SK-N-SH treated with all-trans-retinoic acid at 6 μM for 48 hours (cell line): ENCODE measurements around the gene B4GALNT3.

Experiments used
- ATAC-seq: fragments of 200-7000 bp; cut with Tn5 transposase; 3 replicates; pipeline ENCODE4 v1.9.1; 2020; ENCODE audit warnings: mild to moderate bottlenecking, moderate library complexity
- ARNTL ChIP-seq: fragments of 450-650 bp; formaldehyde crosslinking; IDR thresholded peaks from 2 replicates; pipeline ENCODE4 v1.5.0; 2020; ENCODE audit warnings: low read depth, mild to moderate bottlenecking, moderate library complexity, borderline replicate concordance
- BACH2 ChIP-seq: fragments of 250-450 bp; sonication (Bioruptor Pico); IDR thresholded peaks from 2 replicates; pipeline ENCODE4 v1.9.0; 2021; ENCODE audit warnings: mild to moderate bottlenecking, borderline replicate concordance
- CSDC2 ChIP-seq: fragments of 250-450 bp; sonication (Bioruptor Pico); IDR thresholded peaks from 2 replicates; pipeline ENCODE4 v1.5.0; 2020; ENCODE audit warnings: mild to moderate bottlenecking, moderate library complexity
- ESRRG ChIP-seq: fragments of 250-450 bp; sonication (Bioruptor Pico); IDR thresholded peaks from 2 replicates; pipeline ENCODE4 v1.6.1; 2021; ENCODE audit warnings: mild to moderate bottlenecking
- GLIS3 ChIP-seq: fragments of 250-450 bp; sonication (Bioruptor Pico); IDR thresholded peaks from 2 replicates; pipeline ENCODE4 v1.5.0; 2020; ENCODE audit warnings: mild to moderate bottlenecking, moderate library complexity
- ISL1 ChIP-seq: fragments of 250-450 bp; sonication (Bioruptor Pico); IDR thresholded peaks from 2 replicates; pipeline ENCODE4 v2.1.2; 2022; ENCODE audit warnings: mild to moderate bottlenecking, moderate library complexity
- OSR1 ChIP-seq: fragments of 250-450 bp; sonication (Bioruptor Pico); IDR thresholded peaks from 2 replicates; pipeline ENCODE4 v1.8.0; 2022; ENCODE audit warnings: moderate library complexity, mild to moderate bottlenecking, inconsistent platforms
- PPARA ChIP-seq: fragments of 250-450 bp; sonication (Bioruptor Pico); IDR thresholded peaks from 2 replicates; pipeline ENCODE4 v1.5.0; 2020; ENCODE audit warnings: mild to moderate bottlenecking, borderline replicate concordance
- RARB ChIP-seq: fragments of 250-450 bp; sonication (Bioruptor Pico); IDR thresholded peaks from 2 replicates; pipeline ENCODE4 v1.8.0; 2021; ENCODE audit warnings: mild to moderate bottlenecking, moderate library complexity
- SNAI2 ChIP-seq: fragments of 250-450 bp; sonication (Bioruptor Pico); IDR thresholded peaks from 2 replicates; pipeline ENCODE4 v1.5.0; 2020; ENCODE audit warnings: mild to moderate bottlenecking, moderate library complexity
- TCF4 ChIP-seq: fragments of 250-450 bp; sonication (Bioruptor Pico); IDR thresholded peaks from 2 replicates; pipeline ENCODE4 v1.8.0; 2021; ENCODE audit warnings: mild to moderate bottlenecking, moderate library complexity, borderline replicate concordance
- TOX ChIP-seq: fragments of 250-450 bp; sonication (Bioruptor Pico); IDR thresholded peaks from 2 replicates; pipeline ENCODE4 v1.8.0; 2021; ENCODE audit warnings: mild to moderate bottlenecking, moderate library complexity, borderline replicate concordance
- ZC3H10 ChIP-seq: fragments of 250-450 bp; sonication (Bioruptor Pico); IDR thresholded peaks from 2 replicates; pipeline ENCODE4 v1.5.1; 2021; ENCODE audit warnings: mild to moderate bottlenecking, moderate library complexity
- ZFP3 ChIP-seq: fragments of 250-450 bp; sonication (Bioruptor Pico); IDR thresholded peaks from 2 replicates; pipeline ENCODE4 v1.5.0; 2020; ENCODE audit warnings: mild to moderate bottlenecking, moderate library complexity
- ZFP30 ChIP-seq: fragments of 450-650 bp; formaldehyde crosslinking; IDR thresholded peaks from 2 replicates; pipeline ENCODE4 v1.5.0; 2022; ENCODE audit warnings: mild to moderate bottlenecking, moderate library complexity
- ZNF565 ChIP-seq: fragments of 450-650 bp; formaldehyde crosslinking; conservative IDR thresholded peaks from 2 replicates; pipeline ENCODE4 v1.5.0; 2020; ENCODE audit warnings: low read depth, mild to moderate bottlenecking, moderate library complexity
- ZNF70 ChIP-seq: fragments of 450-650 bp; formaldehyde crosslinking; IDR thresholded peaks from 2 replicates; pipeline ENCODE4 v1.5.0; 2020; ENCODE audit warnings: mild to moderate bottlenecking, moderate library complexity
- ZNF8 ChIP-seq: fragments of 450-650 bp; formaldehyde crosslinking; IDR thresholded peaks from 2 replicates; pipeline ENCODE4 v1.5.0; 2020; ENCODE audit warnings: mild to moderate bottlenecking, moderate library complexity
- TF ChIP-seq, protein P1 (sequence below): fragments of 250-450 bp; sonication (Bioruptor Pico); IDR thresholded peaks from 2 replicates; pipeline ENCODE4 v1.5.1; 2021; ENCODE audit warnings: mild to moderate bottlenecking, moderate library complexity
- TF ChIP-seq, protein P2 (sequence below): fragments of 250-450 bp; sonication (Bioruptor Pico); IDR thresholded peaks from 2 replicates; pipeline ENCODE4 v1.5.1; 2020; ENCODE audit warnings: low read depth, mild to moderate bottlenecking, moderate library complexity
- TF ChIP-seq, protein P3 (sequence below): fragments of 250-450 bp; sonication (Bioruptor Pico); IDR thresholded peaks from 2 replicates; pipeline ENCODE4 v1.5.0; 2020; ENCODE audit warnings: mild to moderate bottlenecking, moderate library complexity
- TF ChIP-seq, protein P4 (sequence below): fragments of 250-450 bp; sonication (Bioruptor Pico); IDR thresholded peaks from 2 replicates; pipeline ENCODE4 v1.8.0; 2021; ENCODE audit warnings: low read depth, mild to moderate bottlenecking, moderate library complexity, borderline replicate concordance

B4GALNT3 gene

DNA sequence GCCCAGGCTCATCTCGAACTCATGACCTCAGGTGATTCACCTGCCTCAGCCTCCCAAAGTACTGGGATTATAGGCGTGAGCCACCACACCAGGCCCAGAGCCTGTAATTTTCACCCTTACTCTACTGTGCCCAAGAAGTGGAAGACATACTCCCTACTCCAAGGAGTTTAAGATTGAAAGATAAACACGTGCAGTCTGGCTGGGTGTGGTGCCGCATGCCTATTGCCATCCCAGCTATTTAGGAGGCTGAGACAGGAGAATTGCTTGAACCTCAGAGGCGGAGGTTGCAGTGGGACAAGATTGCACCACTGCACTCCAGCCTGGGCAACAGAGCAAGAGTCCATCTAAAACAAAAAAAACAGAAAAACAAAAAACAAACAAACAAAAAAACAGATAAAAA is 113.5 kb downstream of the B4GALNT3 start:
- TF ChIP-seq ZNF8 (CRISPR knock-in tag) (no peak), SNAI2 (no peak), OSR1 (CRISPR knock-in tag) (no peak), ARNTL (CRISPR knock-in tag) (no peak), GLIS3 (CRISPR knock-in tag) (no peak), TOX (CRISPR knock-in tag) (no peak), ZC3H10 (CRISPR knock-in tag) (no peak), ZNF70 (CRISPR knock-in tag) (no peak), ZFP30 (no peak), ISL1 (CRISPR knock-in tag) (no peak)
- TF ChIP-seq, protein P1, sequence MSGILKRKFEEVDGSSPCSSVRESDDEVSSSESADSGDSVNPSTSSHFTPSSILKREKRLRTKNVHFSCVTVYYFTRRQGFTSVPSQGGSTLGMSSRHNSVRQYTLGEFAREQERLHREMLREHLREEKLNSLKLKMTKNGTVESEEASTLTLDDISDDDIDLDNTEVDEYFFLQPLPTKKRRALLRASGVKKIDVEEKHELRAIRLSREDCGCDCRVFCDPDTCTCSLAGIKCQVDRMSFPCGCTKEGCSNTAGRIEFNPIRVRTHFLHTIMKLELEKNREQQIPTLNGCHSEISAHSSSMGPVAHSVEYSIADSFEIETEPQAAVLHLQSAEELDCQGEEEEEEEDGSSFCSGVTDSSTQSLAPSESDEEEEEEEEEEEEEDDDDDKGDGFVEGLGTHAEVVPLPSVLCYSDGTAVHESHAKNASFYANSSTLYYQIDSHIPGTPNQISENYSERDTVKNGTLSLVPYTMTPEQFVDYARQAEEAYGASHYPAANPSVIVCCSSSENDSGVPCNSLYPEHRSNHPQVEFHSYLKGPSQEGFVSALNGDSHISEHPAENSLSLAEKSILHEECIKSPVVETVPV: no peak
- TF ChIP-seq, protein P2, sequence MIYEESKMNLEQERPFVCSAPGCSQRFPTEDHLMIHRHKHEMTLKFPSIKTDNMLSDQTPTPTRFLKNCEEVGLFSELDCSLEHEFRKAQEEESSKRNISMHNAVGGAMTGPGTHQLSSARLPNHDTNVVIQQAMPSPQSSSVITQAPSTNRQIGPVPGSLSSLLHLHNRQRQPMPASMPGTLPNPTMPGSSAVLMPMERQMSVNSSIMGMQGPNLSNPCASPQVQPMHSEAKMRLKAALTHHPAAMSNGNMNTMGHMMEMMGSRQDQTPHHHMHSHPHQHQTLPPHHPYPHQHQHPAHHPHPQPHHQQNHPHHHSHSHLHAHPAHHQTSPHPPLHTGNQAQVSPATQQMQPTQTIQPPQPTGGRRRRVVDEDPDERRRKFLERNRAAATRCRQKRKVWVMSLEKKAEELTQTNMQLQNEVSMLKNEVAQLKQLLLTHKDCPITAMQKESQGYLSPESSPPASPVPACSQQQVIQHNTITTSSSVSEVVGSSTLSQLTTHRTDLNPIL: no peak
- ATAC-seq: no peak

DNA sequence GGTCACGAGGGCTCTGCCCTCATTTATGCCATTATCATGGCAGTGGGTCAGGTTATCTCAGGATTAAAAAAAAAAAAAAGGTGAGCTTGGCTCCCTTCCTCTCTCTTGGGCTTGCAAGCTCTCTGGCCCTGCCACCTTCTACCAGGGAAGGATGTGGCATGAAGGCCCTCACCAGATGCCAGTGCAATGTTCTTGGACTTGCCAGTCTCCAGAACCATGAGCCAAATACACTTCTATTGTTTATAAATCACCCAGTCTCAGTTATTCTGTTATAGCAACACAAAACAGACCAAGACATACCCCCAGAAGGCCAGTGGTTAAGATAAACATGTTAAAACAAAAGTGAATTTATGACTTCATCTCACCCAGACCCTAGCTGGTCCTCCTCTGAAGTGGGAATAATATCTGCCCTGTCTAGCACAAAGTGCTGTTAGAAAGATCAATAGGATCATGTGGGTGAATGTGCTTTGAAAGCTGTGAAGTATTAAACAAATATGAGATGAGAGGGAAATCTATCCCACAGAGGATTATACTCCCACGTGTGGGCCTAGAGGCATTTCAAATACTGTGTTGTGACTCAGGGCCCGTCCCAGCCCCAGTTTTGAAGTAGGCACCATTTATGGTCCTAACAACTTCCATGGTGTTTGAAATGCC is 114.9 kb downstream of the B4GALNT3 start:
- ATAC-seq: no peak
- TF ChIP-seq, protein P1: no peak
- TF ChIP-seq, protein P3, sequence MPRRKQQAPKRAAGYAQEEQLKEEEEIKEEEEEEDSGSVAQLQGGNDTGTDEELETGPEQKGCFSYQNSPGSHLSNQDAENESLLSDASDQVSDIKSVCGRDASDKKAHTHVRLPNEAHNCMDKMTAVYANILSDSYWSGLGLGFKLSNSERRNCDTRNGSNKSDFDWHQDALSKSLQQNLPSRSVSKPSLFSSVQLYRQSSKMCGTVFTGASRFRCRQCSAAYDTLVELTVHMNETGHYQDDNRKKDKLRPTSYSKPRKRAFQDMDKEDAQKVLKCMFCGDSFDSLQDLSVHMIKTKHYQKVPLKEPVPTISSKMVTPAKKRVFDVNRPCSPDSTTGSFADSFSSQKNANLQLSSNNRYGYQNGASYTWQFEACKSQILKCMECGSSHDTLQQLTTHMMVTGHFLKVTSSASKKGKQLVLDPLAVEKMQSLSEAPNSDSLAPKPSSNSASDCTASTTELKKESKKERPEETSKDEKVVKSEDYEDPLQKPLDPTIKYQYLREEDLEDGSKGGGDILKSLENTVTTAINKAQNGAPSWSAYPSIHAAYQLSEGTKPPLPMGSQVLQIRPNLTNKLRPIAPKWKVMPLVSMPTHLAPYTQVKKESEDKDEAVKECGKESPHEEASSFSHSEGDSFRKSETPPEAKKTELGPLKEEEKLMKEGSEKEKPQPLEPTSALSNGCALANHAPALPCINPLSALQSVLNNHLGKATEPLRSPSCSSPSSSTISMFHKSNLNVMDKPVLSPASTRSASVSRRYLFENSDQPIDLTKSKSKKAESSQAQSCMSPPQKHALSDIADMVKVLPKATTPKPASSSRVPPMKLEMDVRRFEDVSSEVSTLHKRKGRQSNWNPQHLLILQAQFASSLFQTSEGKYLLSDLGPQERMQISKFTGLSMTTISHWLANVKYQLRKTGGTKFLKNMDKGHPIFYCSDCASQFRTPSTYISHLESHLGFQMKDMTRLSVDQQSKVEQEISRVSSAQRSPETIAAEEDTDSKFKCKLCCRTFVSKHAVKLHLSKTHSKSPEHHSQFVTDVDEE (CRISPR knock-in tag): no peak
- TF ChIP-seq, protein P2: no peak
- TF ChIP-seq TCF4 (CRISPR knock-in tag) (no peak), ZNF70 (CRISPR knock-in tag) (no peak), ZNF565 (CRISPR knock-in tag) (no peak), RARB (CRISPR knock-in tag) (no peak), ZFP30 (no peak), ZFP3 (CRISPR knock-in tag) (no peak), ZNF8 (CRISPR knock-in tag) (no peak), PPARA (CRISPR knock-in tag) (no peak), SNAI2 (no peak), CSDC2 (CRISPR knock-in tag) (no peak), BACH2 (CRISPR knock-in tag) (no peak)
- TF ChIP-seq, protein P4, sequence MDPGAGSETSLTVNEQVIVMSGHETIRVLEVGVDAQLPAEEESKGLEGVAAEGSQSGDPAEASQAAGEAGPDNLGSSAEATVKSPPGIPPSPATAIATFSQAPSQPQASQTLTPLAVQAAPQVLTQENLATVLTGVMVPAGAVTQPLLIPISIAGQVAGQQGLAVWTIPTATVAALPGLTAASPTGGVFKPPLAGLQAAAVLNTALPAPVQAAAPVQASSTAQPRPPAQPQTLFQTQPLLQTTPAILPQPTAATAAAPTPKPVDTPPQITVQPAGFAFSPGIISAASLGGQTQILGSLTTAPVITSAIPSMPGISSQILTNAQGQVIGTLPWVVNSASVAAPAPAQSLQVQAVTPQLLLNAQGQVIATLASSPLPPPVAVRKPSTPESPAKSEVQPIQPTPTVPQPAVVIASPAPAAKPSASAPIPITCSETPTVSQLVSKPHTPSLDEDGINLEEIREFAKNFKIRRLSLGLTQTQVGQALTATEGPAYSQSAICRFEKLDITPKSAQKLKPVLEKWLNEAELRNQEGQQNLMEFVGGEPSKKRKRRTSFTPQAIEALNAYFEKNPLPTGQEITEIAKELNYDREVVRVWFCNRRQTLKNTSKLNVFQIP (CRISPR knock-in tag): no peak

DNA sequence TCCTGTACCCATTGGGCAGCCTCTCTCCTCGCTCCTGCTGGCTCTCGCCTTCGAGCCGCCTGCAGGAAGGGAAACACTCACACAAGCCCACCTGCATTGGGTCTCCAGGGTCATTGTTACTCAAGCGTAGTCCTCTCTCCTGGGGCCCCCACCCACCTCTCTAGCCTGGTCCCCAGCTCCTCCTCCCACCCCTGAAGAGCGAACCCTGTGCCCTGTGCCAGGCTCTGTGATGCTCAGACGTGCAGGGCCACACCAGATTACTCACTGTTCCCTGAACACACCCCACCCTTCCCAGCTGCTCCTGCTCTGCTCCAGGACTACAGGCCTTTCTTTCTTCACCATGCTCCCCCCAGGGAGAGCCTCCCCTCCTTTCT is 115.4 kb downstream of the B4GALNT3 start:
- TF ChIP-seq ZNF565 (CRISPR knock-in tag): no peak
- TF ChIP-seq TCF4 (CRISPR knock-in tag): no peak
- TF ChIP-seq ESRRG: no peak
- TF ChIP-seq, protein P3 (CRISPR knock-in tag): no peak
- ATAC-seq: no peak
